Right lobe of liver (tissue), 4 donors: Measurements from ENCODE around the gene ALAD.

Experiments
- CTCF ChIP-seq, 4 donors: fragments of 200-600 bp in 3 of 4; fragments of 450-650 bp in 1 of 4; IDR thresholded peaks; one replicate each; pipeline versions ENCODE4 v1.5.1 to v1.8.0; 2016 to 2022; ENCODE audit warnings: antibody characterized with exemption in 4 of 4, mild to moderate bottlenecking in 2 of 4
- POLR2A ChIP-seq: fragments of 450-650 bp; IDR thresholded peaks from one replicate; pipeline ENCODE4 v1.6.1; 2017; ENCODE audit warnings: antibody characterized with exemption, mild to moderate bottlenecking
- donor health status: DM: no; HTN: no; CAD: no.
- donor health status: DM: no; HTN: no; CAD: no.
- donor health status: DM: no; HTN: yes; CAD: no.

- TF ChIP-seq CTCF (IDR thresholded peaks at IDR 0.05) (no peak), POLR2A (no peak)
Observed at GRCh38 chr9:113390192-113390960, 10.7 kb downstream of the ALAD start.
